ENCODE results near the gene HCN2.
"Not testable (repeated sequence)": the region's sequence is repeated elsewhere in the genome, so short reads cannot be mapped to it uniquely, and the experiment has no call there.

Gene HCN2

DNA sequence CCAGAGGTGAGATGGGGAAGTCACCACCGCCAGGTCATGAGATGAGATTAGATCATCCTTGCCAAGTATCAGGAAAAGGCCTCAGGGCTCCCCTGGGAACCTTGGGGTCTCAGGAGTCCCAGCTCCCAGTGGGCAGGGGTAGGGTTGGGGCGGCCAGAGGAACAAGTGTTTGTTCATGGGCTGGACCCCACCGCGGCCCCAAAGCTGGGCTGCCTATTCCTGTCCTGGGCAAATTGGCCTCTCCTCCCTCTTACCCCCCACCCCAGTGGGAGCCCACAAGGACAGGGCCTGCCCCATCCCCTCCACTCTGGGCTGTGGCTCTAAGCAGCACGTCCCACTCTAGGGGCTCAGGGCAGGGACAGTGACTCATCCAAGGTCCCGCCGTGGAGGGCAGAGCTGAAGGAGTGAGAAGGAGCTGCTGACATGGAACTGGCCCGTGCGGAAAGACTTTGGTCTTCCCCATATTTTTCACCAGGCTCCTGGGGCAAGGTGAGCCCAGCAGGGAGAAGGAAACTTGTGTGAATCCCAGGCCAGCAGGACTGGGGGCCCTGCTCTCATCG, 4.0 kb upstream of the HCN2 start:
- DNase-seq: no peak

DNA sequence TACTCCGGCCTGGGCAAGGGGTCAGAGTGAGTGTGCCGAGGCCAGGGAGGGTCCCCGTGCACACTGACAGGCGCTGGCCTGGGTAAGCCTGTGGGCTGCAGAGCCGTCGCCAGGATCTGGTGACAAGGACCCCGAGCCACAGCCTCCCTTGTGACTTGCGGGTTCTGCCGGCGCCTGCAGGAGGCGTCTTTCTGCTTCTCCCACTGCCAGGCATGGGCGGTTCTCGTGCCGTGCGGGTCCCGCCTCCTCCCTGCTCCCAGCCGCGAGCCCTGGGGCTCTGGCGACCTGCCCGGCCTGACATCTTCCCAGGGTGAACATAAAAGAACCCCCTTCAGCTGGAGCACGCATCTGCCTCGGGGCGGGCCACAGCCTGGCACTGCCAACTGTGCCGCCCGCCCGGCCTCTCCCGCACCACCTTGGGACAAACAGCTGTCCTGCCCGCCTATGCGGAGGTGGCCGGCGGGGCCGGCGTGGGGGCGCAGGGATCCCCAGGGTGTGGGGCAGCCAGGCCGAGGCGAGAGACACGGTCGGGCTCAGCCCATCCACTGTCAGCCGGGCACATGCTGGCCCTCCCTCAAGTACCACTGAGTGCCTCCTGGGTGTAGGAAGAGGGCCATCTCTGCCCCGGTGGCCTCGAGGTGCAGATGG, 1.5 kb upstream of the HCN2 start:
- peak; percentile 76 for DNase-seq

DNA sequence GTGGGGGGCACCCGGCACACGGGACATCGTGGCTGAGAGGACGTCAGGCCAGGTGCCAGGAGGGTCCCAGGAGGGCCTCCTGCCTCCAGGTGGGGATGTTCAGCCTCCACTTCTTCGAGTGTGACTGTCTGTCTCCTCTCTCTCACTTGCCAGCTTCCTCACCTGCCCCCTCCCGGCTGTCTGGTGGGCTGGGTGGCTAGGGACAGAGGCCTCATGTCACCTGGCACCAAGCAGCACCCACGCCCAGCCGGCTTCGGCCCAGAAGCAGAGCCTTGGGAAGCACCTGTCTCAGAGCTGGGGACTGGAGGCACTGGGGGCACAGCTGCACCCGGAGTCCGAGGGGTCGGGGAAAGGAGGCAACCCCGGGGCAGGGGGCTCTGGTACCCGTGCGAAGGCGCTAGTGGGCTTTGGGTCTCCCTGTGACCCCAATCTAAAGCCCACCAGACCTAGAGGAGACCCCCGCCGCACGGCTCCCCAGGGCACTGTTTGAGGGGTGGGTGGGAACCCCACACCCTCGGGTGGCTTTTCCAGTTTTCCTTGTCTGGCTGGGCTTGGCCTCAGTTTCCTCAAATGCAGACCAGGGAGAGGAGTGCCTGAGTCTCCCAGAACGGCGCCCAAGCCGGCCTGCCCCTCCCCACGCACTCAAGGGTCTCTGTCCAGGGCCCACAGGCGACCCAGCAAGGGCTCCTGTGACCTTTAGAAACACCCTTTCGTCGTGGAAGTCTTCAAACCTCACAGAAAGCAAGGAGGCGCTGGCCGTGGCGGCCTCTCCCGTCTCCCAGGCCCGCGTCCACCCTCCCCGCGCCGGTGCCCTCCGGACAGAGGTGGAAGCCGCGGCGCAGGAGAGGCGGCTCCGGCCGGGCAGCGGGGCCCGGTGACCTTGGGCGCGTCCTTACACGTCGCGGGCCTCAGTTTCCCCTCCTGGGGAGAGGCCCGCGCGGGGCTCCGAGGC, 664 bp upstream of the HCN2 start:
- no peak for DNase-seq

DNA sequence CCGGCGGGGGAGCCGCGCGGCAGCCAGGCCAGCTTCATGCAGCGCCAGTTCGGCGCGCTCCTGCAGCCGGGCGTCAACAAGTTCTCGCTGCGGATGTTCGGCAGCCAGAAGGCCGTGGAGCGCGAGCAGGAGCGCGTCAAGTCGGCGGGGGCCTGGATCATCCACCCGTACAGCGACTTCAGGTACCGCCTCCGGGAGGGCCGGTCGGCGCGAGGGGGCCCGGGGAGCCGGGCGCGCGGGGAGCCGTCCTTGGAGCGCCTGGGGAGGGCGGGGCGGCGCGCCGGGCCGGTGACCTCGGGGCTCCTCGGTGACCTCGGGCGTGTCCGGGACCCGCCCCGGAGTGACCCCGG, 690 bp downstream of the HCN2 start:
- no peak for DNase-seq

DNA sequence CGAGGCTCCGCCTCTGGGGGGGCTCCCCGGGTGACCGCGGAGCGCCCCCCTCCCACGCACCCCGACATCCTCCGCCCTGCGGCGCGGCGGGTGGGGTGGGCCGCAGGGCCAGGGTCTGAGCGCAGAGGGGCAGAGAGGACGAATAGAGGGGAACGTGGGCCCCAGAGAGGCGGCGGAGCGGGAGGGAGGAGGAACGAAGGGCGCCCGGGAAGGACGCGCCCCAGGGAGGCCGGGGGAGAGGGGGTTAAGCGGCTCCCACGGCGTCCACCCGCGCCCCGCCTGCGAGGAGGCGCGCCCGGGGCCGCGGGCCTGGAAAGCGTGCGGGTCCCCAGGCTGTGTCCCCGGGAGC, 1.0 kb downstream of the HCN2 start:
- DNase-seq: no peak

DNA sequence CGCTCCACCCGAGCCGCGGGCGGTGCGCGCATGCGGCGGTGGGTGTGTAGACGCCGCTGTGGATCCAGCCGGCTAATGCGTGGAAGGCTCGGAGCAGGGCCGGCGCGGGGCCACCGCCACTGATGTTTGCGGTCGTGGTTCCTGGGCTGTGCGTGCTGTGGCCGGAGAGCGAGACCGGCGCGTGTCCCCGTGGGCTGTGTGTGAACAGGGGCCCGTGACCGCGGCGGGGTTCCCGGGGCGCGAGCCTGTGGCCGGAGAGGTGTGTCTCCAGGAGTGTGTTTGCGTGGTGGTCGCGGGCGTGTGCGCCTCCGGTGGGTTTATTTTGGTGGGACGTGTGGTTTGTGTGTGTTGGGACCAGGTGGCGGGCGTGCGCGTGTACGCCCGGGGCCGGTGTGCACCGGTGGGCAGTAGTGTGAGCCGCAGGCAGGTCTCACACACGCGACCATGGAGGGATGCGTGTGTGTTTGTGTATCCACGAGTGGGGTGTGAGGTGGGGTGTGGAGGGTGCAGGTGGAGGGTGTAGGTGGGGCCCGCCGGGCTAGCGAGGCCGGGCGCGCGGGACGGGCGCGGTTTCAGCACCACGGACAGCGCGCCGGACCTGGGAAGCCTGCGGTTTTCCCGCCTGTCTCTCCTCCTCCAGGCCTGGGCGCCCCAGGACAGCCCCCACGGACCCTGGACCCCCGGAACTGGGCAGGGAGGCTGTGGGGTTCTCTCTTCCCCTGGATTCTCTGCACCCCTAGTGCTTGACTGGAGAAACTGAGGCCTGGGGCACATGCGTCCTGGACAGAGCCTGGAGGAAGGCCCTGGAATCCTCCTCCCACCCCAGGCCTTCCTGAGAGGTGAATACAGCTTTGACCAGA, 1.6 kb downstream of the HCN2 start:
- DNase-seq: no peak

DNA sequence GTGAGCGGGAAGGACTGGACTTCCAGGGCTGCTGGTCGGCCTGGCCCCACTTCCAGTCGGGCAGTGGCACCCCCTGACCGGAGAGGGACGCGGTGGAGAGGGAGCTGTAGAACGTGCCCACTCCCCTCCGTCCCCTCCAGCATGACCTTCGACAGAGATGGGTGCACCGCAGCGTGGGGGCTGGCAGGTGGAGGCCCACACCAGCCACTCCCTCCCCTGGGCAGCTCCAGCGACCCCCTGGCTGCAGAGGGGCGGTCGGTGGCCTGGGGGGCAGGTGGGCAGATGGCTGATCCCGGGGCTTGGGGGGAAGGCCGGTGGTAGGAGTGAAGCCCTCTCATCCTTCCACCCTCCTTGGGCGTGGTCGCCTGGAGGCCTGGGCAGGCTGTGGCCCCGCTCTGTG, 2.4 kb downstream of the HCN2 start:
- no peak for DNase-seq

DNA sequence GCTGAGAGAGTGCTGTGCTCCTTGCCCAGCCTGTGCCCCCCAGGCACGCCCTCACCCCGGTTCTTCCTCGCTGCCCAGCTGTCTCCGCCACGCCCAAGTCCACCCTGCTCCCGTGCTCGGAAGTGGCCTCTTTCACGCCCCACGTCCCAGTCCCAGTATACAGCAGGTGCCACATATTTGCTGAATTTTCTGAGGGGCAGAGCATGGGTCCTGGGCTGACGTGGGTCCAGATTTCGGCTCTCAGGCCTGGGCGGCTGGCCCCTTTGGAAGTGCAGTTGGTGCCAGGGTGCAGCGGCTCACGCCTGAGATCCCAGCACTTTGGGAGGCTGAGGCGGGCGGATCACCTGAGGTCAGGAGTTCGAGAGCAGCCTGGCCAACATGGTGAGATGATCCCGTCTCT, 3.4 kb downstream of the HCN2 start:
- no peak for DNase-seq

DNA sequence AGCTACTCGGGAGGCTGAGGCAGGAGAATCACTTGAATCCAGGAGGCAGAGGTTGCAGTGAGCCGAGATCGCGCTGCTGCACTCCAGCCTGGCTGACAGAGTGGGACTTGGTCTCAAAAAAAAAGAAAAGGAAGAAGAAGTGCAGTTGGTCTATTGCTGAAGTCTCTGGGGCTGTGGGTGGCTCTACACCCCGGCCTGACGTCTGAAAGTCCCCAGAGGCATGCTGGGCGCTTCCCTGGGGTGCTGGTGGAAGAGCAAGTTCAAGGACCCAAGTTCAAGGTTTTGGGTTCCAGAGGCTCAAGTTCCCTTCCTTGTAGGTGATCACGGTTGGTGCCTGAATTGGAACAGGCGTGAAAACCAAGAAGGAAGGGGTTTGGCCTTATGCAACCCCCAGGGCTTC, 3.8 kb downstream of the HCN2 start:
- no peak for DNase-seq

DNA sequence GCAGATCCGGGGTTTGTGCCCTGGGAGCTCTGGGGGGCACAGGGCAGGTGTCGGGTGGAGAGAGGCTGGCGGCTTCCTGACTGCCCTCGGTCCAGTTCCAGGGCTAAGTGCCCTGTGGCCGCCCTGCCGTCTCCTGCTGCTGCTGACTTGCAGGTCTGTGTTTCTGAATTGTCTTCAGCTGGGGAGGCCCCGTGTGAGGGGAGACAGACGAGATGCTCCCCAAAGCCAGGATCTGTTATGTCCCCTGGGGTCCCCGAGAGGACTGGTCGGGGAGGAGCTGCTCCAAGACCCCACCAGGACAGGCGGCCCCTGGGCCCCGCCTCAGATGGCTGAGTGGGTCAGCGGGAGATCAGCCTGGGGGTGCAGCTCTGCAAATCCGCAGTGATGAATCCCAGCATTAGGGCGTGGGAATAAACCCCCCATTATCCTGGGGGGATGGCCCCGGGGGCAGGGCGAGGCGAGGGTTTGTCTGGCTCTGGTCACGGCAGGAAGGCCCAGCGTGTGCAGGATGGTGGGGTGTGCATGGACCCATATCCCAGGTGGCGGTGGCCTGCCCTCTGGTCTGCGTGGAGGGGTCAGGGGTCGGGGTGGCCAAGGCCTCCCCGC, 4.7 kb downstream of the HCN2 start:
- no peak for DNase-seq

DNA sequence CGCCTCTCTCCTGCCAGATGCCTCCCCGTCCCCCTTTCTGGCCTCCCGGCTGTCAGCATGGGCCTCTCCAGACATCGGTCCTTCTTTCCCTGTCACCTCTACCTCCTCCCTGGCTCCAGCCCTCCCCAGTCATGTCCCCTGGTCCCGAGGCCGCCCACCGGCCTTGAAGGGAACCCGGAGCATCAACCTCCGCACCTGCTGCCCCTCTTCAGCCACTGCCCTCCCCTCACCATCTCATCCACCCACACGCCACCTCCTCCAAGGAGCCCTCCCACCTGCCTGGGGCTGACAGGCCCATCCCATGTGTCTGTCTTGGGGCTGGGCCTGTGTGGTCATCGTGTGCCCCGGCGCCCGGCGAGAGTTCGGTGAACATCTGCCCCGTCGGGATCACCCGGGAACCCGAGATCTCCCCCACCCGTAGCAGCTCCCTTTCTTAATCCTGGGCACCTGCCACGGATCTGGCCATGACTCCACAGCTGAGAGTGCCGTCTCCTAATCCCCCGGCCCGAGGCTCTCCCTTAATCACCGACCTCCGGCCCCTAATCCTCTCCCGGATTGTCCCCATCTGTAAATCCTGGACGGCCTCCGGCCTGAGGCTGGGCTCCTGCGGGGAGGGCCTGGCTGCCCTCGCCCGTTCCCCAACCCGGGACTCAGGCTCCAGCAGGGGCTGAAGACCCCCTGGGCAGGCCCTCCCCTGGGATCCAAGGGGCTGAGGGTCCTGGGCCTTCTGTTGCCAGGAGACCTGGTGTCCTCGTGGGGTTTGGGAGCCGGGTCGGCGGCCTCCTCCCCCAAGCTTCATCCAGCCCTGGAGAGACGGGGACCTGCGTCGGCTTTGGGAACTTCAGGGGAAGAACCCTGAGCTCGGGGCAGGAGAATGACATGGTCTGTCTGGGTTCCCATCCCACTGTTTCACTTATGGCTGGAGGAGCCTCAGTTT, 5.9 kb downstream of the HCN2 start:
- no peak for DNase-seq

DNA sequence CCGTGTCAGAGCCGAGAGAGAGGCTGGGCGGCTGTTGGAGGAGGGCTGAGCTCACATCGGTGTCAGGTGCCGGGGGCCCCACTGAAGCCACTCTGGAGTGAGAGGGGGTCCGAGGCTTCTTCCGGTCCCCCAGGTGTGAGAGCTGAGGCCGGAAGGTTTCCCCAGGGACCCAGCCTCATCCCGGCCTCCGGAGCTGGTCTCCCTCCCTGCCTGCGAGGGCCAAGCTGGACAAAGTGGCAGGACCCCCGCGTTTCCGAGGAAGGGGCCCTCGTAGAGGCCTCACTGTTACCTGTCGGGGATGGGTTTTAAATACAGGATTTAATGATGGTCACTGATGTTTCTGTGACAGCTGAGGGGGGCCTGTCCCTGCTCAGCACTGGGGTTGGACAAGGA, 6.6 kb downstream of the HCN2 start:
- DNase-seq: no peak

DNA sequence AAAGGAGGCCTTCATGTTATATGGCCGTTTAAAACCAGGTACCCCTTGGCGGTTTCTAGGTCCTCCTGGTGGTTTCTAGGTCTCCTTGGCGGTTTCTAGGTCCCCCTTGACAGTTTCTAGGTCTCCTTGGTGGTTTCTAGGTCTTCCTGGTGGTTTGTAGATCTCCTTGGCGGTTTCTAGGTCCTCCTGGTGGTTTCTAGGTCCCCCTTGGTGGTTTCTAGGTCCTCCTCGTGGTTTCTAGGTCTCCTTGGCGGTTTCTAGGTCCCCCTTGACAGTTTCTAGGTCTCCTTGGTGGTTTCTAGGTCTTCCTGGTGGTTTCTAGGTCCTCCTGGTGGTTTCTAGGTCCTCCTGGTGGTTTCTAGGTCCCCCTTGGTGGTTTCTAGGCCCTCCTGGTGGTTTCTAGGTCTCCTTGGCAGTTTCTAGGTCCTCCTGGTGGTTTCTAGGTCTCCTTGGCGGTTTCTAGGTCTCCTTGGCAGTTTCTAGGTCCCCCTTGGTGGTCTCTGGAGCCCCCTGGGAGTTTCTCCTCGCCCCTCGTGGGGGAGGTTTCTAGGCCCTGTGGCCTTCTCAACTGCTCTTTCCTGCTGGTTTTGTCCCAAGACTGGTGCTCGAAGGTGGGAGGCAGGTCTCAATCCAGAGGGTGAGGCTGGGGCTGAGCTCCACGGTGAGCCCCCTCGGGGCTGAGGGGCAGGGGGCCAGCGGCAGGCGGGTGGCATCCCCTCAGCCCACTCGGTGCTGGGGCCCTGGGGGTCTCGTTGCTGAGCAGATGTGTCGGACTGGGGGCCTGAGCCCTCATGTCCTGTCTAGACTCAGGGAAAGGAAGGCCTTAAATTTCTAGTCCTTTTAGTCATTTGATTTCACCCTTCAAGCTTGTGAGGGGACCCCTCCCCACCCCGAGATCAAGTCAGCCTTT, 8.0 kb downstream of the HCN2 start:
- DNase-seq: no peak

DNA sequence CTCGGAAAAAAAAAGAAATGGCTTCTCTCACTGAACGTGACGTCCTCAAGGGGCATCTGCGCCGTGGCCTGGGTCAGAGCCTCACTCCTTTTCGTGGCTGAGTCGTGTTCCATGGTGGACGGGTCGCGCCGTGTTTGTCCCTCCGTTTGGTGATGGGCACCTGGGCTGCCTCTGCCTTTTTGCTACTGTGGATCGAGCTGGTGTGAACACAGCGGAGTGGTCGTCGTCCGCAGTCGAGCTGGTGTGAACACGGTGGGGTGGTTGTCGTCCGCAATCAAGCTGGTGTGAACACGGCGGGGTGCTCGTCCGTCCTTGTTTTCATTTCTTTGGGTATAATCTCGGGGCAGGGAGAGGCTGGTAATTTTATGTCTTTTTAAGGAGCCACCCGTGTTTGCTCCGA, 11.6 kb downstream of the HCN2 start:
- no peak for DNase-seq

DNA sequence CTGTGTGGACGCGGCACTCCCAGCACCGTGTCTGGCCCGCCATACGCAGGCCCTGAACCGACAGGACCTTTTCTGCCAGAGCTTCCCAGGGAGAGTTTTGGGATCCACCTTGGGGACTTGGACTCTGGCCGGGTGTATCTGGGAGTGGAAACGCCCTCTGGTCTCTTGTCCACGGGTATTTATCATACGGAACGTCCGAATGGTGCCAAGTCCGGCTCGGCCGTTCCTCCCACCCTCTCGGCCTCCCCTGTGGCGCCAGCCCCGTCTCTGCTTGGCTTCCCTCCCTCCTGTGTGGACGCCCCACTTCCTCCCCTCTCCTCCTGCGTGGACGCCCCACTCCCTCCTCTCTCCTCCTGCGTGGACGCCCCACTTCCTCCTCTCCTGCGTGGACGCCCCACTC, 12.1 kb downstream of the HCN2 start:
- DNase-seq: no peak

DNA sequence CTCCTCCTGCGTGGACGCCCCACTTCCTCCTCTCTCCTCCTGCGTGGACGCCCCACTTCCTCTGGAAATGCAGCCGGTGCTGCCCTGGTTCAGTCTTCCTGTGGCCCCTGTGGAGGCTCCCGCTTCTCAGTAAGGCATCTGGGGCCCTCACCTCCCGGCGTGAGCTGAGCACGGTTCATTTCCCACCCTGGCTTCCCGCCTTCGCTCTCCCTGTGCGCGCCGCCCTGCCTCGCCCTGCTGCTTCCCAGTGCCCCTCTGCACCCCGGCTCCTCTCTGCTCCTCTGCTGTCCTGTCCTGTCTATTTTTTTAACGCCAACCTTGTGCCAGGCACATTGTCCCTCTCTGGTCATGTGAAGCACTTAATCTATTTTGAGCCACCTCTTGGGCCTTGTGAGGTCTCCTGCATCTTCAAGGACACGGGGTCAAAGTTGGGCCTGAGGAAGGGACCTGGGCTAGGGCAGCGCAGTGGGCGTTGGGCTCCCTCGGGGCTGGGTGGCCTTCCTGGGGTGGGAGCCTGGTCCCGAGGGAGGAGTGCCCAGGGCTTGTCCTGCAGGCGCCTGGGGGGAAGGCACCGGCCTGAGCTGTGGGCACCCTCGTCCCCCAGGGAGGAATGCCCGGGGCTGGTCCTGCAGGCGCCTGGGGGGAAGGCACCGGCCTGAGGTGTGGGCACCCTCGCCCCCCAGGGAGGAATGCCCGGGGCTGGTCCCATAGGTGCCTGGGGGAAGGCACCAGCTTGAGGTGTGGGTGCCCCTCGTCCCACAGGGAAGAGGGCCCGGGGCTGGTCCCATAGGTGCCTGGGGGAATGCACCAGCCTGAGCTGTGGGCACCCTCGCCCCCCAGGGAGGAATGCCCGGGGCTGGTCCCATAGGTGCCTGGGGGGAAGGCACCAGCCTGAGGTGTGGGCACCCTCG, 13.0 kb downstream of the HCN2 start:
- no peak for DNase-seq

DNA sequence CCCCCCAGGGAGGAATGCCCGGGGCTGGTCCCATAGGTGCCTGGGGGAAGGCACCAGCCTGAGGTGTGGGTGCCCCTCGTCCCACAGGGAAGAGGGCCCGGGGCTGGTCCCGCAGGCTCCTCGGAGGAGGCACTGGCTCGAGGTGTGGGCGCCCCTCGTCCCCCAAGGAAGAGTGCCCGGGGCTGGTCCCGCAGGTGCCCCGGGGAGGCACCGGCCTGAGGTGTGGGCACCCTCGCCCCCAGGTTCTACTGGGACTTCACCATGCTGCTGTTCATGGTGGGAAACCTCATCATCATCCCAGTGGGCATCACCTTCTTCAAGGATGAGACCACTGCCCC, 13.6 kb downstream of the HCN2 start:
- not testable (repeated sequence) for DNase-seq

DNA sequence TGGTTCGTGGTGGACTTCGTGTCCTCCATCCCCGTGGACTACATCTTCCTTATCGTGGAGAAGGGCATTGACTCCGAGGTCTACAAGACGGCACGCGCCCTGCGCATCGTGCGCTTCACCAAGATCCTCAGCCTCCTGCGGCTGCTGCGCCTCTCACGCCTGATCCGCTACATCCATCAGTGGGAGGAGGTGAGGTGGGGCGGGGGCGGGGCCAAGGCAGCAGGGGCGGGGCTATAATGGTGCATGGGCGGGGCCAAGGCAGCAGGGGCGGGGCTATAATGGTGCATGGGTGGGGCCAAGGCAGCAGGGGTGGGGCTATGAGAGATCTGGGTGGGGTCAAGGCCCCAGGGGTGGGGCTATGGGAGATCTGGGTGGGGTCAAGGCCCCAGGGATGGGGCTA, 14.1 kb downstream of the HCN2 start:
- not testable (repeated sequence) for DNase-seq

DNA sequence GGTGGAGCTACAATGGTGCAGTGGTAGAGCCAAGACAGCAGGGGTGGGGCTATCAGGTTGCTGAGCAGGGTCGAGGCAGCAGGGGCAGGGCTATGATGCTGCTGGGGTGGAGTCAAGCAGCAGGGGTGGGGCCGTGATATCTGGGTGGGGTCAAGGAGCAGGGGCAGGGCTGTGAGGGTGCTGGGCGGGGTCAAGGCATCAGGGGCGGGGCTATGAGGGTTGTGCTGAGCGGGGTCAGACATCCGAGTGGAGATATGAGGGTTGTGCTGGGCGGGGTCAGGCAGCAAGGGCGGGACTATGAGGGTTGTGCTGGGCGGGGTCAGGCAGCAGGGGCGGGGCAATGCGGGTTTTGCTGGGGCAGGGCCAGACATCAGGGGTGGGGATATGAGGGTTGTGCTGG, 14.7 kb downstream of the HCN2 start:
- no peak for DNase-seq
